ENCODE results near the gene FYN. TPM values are rescaled to one million over a fixed set of nuclear protein-coding genes. Genes with fewer than 3 reads are reported as not detected.

Gene FYN
- total and polyA plus RNA-seq, 2 experiments from 2014 or later: 58.6 to 166 TPM

- no peaks in the 10 kb centered on the region for H3K9me2 ChIP-seq (ENCODE audit: insufficient read depth)
- no peak for TF ChIP-seq EZH2phosphoT487 (IDR thresholded peaks at IDR 0.05; ENCODE audit: insufficient read depth, low read depth)
- TF ChIP-seq EZH2 (IDR thresholded peaks at IDR 0.05; ENCODE audit: insufficient read depth, poor library complexity, severe bottlenecking): no peak
- no peak for DNase-seq
- H3K36me3 ChIP-seq (ENCODE audit: low read depth): peaks cover 32% of the 10 kb centered on the region
- no peak overlapping the region for H3K27ac ChIP-seq
- H3K4me2 ChIP-seq (ENCODE audit: unreplicated experiment): no peak overlapping the region
- H3K4me3 ChIP-seq: no peak overlapping the region
- H3K9ac ChIP-seq: no peak overlapping the region
- H4K20me1 ChIP-seq (ENCODE audit: insufficient read depth): no peaks in the 10 kb centered on the region
- peaks cover 16% of the 10 kb centered on the region for H3F3A ChIP-seq (ENCODE audit: insufficient read depth)
- H3K4me1 ChIP-seq (ENCODE audit: insufficient read depth): peaks cover 28% of the 10 kb centered on the region
- H3K27me3 ChIP-seq (replicated peaks; ENCODE audit: insufficient read depth): no peaks in the 10 kb centered on the region
- peaks cover 8% of the 10 kb centered on the region; the same call in 1 of the 2 replicates for H3K79me2 ChIP-seq (ENCODE audit: insufficient read depth)
- in situ Hi-C loops (cut with MboI): no loop called here
- H2AFZ ChIP-seq: no peak overlapping the region
- WGBS, 2 experiments (ENCODE audit: low coverage in 1 of 2, low lambda C conversion rate in 2 of 2, missing lambda C conversion rate in 2 of 2): 75 to 77% methylated on average over 3 of the region's 3 CpGs
- no peaks in the 10 kb centered on the region for H3K9me3 ChIP-seq (ENCODE audit: low read depth)
These were observed 164.1 kb downstream of the FYN start for GRCh38 chr6:111709201-111709600.

- WGBS, 2 experiments (ENCODE audit: low coverage in 1 of 2, low lambda C conversion rate in 2 of 2, missing lambda C conversion rate in 2 of 2): 71 to 78% methylated on average over 4 of the region's 4 CpGs
- Histone ChIP-seq H3K9me3 (ENCODE audit: low read depth) (no peaks in the 10 kb centered on the region), H3K4me3 (no peak overlapping the region), H3K79me2 (ENCODE audit: insufficient read depth) (no peaks in the 10 kb centered on the region), H3K4me2 (ENCODE audit: unreplicated experiment) (no peak overlapping the region), H3K4me1 (ENCODE audit: insufficient read depth) (peaks cover 28% of the 10 kb centered on the region), H4K20me1 (ENCODE audit: insufficient read depth) (no peaks in the 10 kb centered on the region), H3K9ac (no peak overlapping the region), H3F3A (ENCODE audit: insufficient read depth) (peaks cover 16% of the 10 kb centered on the region), H3K27ac (no peak overlapping the region), H3K9me2 (ENCODE audit: insufficient read depth) (no peaks in the 10 kb centered on the region), H3K27me3 (replicated peaks; ENCODE audit: insufficient read depth) (no peaks in the 10 kb centered on the region), H3K36me3 (ENCODE audit: low read depth) (peaks cover 38% of the 10 kb centered on the region; the same call in 1 of the 2 replicates), H2AFZ (no peak overlapping the region)
- DNase-seq: no peak
- TF ChIP-seq EZH2 (IDR thresholded peaks at IDR 0.05; ENCODE audit: insufficient read depth, poor library complexity, severe bottlenecking): no peak
- in situ Hi-C loops (cut with MboI): no loop called here
These were observed 165.5 kb downstream of the FYN start for GRCh38 chr6:111707773-111708172.

GRCh38 chr6:111706841-111707391 is 166.3 kb downstream of the FYN start:
- H4K20me1 ChIP-seq (ENCODE audit: insufficient read depth): no peaks in the 10 kb centered on the region
- no peaks in the 10 kb centered on the region for H3K9me3 ChIP-seq (ENCODE audit: low read depth)
- H3K4me3 ChIP-seq: no peak overlapping the region
- peaks cover 47% of the 10 kb centered on the region; the same call in 1 of the 2 replicates for H3K36me3 ChIP-seq (ENCODE audit: low read depth)
- TF ChIP-seq EZH2 (IDR thresholded peaks at IDR 0.05; ENCODE audit: insufficient read depth, poor library complexity, severe bottlenecking) (no peak), EZH2phosphoT487 (IDR thresholded peaks at IDR 0.05; ENCODE audit: insufficient read depth, low read depth) (no peak)
- no peak overlapping the region for H3K27ac ChIP-seq
- H3K9ac ChIP-seq: no peak overlapping the region
- H3K27me3 ChIP-seq (replicated peaks; ENCODE audit: insufficient read depth): no peaks in the 10 kb centered on the region
- H3K4me1 ChIP-seq (ENCODE audit: insufficient read depth): peaks cover 20% of the 10 kb centered on the region
- 98% methylated on average over 2 of the region's 2 CpGs for WGBS, 2 experiments (ENCODE audit: low coverage in 1 of 2, low lambda C conversion rate in 2 of 2, missing lambda C conversion rate in 2 of 2)
- in situ Hi-C loops (cut with MboI): no loop called here
- no peaks in the 10 kb centered on the region for H3K9me2 ChIP-seq (ENCODE audit: insufficient read depth)
- peaks cover 15% of the 10 kb centered on the region for H3F3A ChIP-seq (ENCODE audit: insufficient read depth)
- H2AFZ ChIP-seq: no peak overlapping the region
- no peaks in the 10 kb centered on the region for H3K79me2 ChIP-seq (ENCODE audit: insufficient read depth)
- no peak for DNase-seq
- no peak overlapping the region for H3K4me2 ChIP-seq (ENCODE audit: unreplicated experiment)

- H3K4me2 ChIP-seq (ENCODE audit: unreplicated experiment): no peak overlapping the region
- in situ Hi-C loops (cut with MboI): no loop called here
- no peaks in the 10 kb centered on the region for H4K20me1 ChIP-seq (ENCODE audit: insufficient read depth)
- no peaks in the 10 kb centered on the region for H3K4me1 ChIP-seq (ENCODE audit: insufficient read depth)
- H3K9ac ChIP-seq: no peak overlapping the region
- no peaks in the 10 kb centered on the region for H3K79me2 ChIP-seq (ENCODE audit: insufficient read depth)
- H2AFZ ChIP-seq: no peak overlapping the region
- peaks cover 70% of the 10 kb centered on the region; the same call in 1 of the 2 replicates for H3K36me3 ChIP-seq (ENCODE audit: low read depth)
- H3F3A ChIP-seq (ENCODE audit: insufficient read depth): no peaks in the 10 kb centered on the region
- DNase-seq: no peak
- H3K27ac ChIP-seq: no peak overlapping the region
- no peaks in the 10 kb centered on the region for H3K27me3 ChIP-seq (replicated peaks; ENCODE audit: insufficient read depth)
- H3K9me2 ChIP-seq (ENCODE audit: insufficient read depth): no peaks in the 10 kb centered on the region
- no peaks in the 10 kb centered on the region for H3K9me3 ChIP-seq (ENCODE audit: low read depth)
- WGBS, 2 experiments (ENCODE audit: low coverage in 1 of 2, low lambda C conversion rate in 2 of 2, missing lambda C conversion rate in 2 of 2): 98% methylated on average over 7 of the region's 7 CpGs
- no peak overlapping the region for H3K4me3 ChIP-seq
- TF ChIP-seq EZH2 (IDR thresholded peaks at IDR 0.05; ENCODE audit: insufficient read depth, poor library complexity, severe bottlenecking) (no peak), EZH2phosphoT487 (IDR thresholded peaks at IDR 0.05; ENCODE audit: insufficient read depth, low read depth) (no peak)
These were observed 169.5 kb downstream of the FYN start for GRCh38 chr6:111703723-111704122.

- Histone ChIP-seq H3K9me3 (ENCODE audit: low read depth) (no peaks in the 10 kb centered on the region), H3K36me3 (ENCODE audit: low read depth) (peaks cover 71% of the 10 kb centered on the region)
- in situ Hi-C loops (cut with MboI): no loop called here
These were observed 171.0 kb downstream of the FYN start for GRCh38 chr6:111702268-111702667.

More at GRCh38 chr6:111702268-111702667, 171.0 kb downstream of the FYN start:
- Histone ChIP-seq H3K27me3 (replicated peaks; ENCODE audit: insufficient read depth) (no peaks in the 10 kb centered on the region), H2AFZ (no peak overlapping the region), H4K20me1 (ENCODE audit: insufficient read depth) (no peaks in the 10 kb centered on the region), H3K79me2 (ENCODE audit: insufficient read depth) (no peaks in the 10 kb centered on the region), H3K4me3 (no peak overlapping the region), H3K9me2 (ENCODE audit: insufficient read depth) (no peaks in the 10 kb centered on the region), H3F3A (ENCODE audit: insufficient read depth) (no peaks in the 10 kb centered on the region), H3K9ac (no peak overlapping the region), H3K27ac (no peak overlapping the region), H3K4me2 (ENCODE audit: unreplicated experiment) (no peak overlapping the region), H3K4me1 (ENCODE audit: insufficient read depth) (no peaks in the 10 kb centered on the region)
- TF ChIP-seq EZH2phosphoT487 (IDR thresholded peaks at IDR 0.05; ENCODE audit: insufficient read depth, low read depth) (no peak), EZH2 (IDR thresholded peaks at IDR 0.05; ENCODE audit: insufficient read depth, poor library complexity, severe bottlenecking) (no peak)
- whole genome bisulfite sequencing, 2 experiments (ENCODE audit: low coverage in 1 of 2, low lambda C conversion rate in 2 of 2, missing lambda C conversion rate in 2 of 2): 97% methylated on average over 5 of the region's 5 CpGs
- DNase-seq: no peak
